Right lobe of liver (tissue), 4 donors: ENCODE data around the gene PIK3R2.

Experiments used
- POLR2A ChIP-seq: fragments of 450-650 bp; IDR thresholded peaks from one replicate; pipeline ENCODE4 v1.6.1; 2017; ENCODE audit warnings: antibody characterized with exemption, mild to moderate bottlenecking
- TF ChIP-seq, protein P1 (sequence below), 4 donors: fragments of 200-600 bp in 3 of 4; fragments of 450-650 bp in 1 of 4; IDR thresholded peaks; one replicate each; pipeline versions ENCODE4 v1.5.1 to v1.8.0; 2016 to 2022; ENCODE audit warnings: antibody characterized with exemption in 4 of 4, mild to moderate bottlenecking in 2 of 4
- donor health status: DM: no; HTN: no; CAD: no.
- donor health status: DM: no; HTN: no; CAD: no.
- donor health status: DM: no; HTN: yes; CAD: no.

DNA sequence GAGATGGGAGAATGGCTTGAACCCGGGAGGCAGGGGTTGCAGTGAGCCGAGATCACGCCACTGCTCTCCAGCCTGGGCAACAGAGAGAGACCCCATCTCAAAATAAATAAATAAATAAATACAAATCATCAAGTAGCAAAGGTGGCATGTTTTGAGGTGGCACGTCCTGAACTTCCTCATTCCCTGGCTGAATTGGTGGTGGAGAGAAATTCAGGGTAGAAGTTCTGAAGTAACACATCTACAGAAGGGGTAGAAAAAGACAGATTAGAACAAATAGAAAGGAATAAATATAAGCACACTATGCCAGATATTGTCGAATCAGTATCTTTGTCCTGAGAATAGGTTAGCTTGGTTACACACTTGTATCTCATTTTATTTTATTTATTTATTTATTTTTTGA, 27.0 kb downstream of the PIK3R2 start:
- TF ChIP-seq, protein P1, sequence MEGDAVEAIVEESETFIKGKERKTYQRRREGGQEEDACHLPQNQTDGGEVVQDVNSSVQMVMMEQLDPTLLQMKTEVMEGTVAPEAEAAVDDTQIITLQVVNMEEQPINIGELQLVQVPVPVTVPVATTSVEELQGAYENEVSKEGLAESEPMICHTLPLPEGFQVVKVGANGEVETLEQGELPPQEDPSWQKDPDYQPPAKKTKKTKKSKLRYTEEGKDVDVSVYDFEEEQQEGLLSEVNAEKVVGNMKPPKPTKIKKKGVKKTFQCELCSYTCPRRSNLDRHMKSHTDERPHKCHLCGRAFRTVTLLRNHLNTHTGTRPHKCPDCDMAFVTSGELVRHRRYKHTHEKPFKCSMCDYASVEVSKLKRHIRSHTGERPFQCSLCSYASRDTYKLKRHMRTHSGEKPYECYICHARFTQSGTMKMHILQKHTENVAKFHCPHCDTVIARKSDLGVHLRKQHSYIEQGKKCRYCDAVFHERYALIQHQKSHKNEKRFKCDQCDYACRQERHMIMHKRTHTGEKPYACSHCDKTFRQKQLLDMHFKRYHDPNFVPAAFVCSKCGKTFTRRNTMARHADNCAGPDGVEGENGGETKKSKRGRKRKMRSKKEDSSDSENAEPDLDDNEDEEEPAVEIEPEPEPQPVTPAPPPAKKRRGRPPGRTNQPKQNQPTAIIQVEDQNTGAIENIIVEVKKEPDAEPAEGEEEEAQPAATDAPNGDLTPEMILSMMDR (IDR thresholded peaks at IDR 0.05) = no peak
- no peak for TF ChIP-seq POLR2A
